HepG2 (cell line): ENCODE data around the gene PLPP3. TPM values are rescaled to one million over a fixed set of nuclear protein-coding genes. Genes with fewer than 3 reads are reported as not detected.

Source experiments
- ATAC-seq: fragments of 200-7000 bp; cut with Tn5 transposase; 3 replicates; pipeline ENCODE4 v1.9.1; 2020; ENCODE audit warnings: mild to moderate bottlenecking, moderate library complexity
- BruUV-seq: library from RNA; stranded (reverse); fragments of 400-500 nt; replicated peaks from 2 replicates; lab custom pipeline; 2021; lab: Mats Ljungman, UMichigan
- CTCF ChIA-PET: fragments of 300-600 bp; formaldehyde crosslinking; extraction: SDS; loops from one replicate; lab custom pipeline; 2021; ENCODE audit warnings: low total read pairs, inconsistent platforms, low intra/inter-chr PET ratio; lab: Yijun Ruan, JAX
- POLR2A ChIA-PET: fragments of 350-600 bp; sonication (Branson Sonifier 250); formaldehyde crosslinking; loops from one replicate; lab custom pipeline; 2020; ENCODE audit warnings: antibody characterized with exemption, inconsistent platforms; lab: Yijun Ruan, JAX
- DNase-seq: peaks from one replicate; pipeline ENCODE4 v3.0.0-alpha.2; 2015; ENCODE audit warnings: low spot score
- FAIRE-seq: peaks from 3 replicates; lab custom pipeline; 2011; peaks lifted over from hg19 to GRCh38; lab: Jason Lieb, UNC
- H2AFZ ChIP-seq: one replicate; pipeline ENCODE4 v1.6.1; 2011; ENCODE audit warnings: low read length, inconsistent platforms
- H3K27ac ChIP-seq: fragments of 300-600 bp; 3 replicates; pipeline ENCODE4 v1.8.0; 2011; ENCODE audit warnings: mixed run types, mild to moderate bottlenecking, mixed read lengths, low read length, inconsistent platforms; ENCODE audit not compliant: insufficient read depth; ENCODE audit errors: extremely low read length
- H3K27me3 ChIP-seq, 2 experiments: fragments of 200-600 bp in 1 of 2; 2 replicates in 1 of 2; 3 replicates in 1 of 2; pipeline versions ENCODE4 v1.6.0 to v1.8.0; 2011; ENCODE audit warnings: low read length in 2 of 2, mild to moderate bottlenecking in 2 of 2, moderate library complexity in 2 of 2, inconsistent platforms in 1 of 2; ENCODE audit not compliant: insufficient read depth in 2 of 2, control insufficient read depth in 1 of 2
- H3K36me3 ChIP-seq, 2 experiments: fragments of 200-600 bp in 1 of 2; replicated peaks in 1 of 2; 2 replicates in 1 of 2; 3 replicates in 1 of 2; pipeline versions ENCODE4 v1.5.1 to v1.8.0; 2011; ENCODE audit warnings: low read length in 2 of 2, inconsistent platforms in 1 of 2; ENCODE audit not compliant: insufficient read depth in 2 of 2, control insufficient read depth in 1 of 2
- H3K4me1 ChIP-seq: 2 replicates; pipeline ENCODE4 v1.5.1; 2012; ENCODE audit warnings: low read length, inconsistent platforms; ENCODE audit not compliant: insufficient read depth
- H3K4me2 ChIP-seq: 2 replicates; pipeline ENCODE4 v1.6.0; 2011; ENCODE audit warnings: low read depth, low read length, inconsistent platforms
- H3K4me3 ChIP-seq, 3 experiments: fragments of 200-600 bp in 1 of 3; sonication (generic), shearing (Covaris generic) in 1 of 3; replicated peaks in 1 of 3; 2 replicates each; pipeline ENCODE4 v1.5.1; 2011 to 2016; ENCODE audit warnings: low read length in 3 of 3, inconsistent platforms in 2 of 3, low read depth in 2 of 3, mild to moderate bottlenecking in 2 of 3, control low read depth in 1 of 3, mixed read lengths in 1 of 3; ENCODE audit not compliant: insufficient read depth in 1 of 3
- H3K79me2 ChIP-seq: one replicate; pipeline ENCODE4 v1.6.1; 2011; ENCODE audit warnings: low read length, inconsistent platforms; ENCODE audit not compliant: insufficient read depth
- H3K9ac ChIP-seq: 2 replicates; pipeline ENCODE4 v1.6.0; 2011; ENCODE audit warnings: mild to moderate bottlenecking, low read depth, low read length, inconsistent platforms; ENCODE audit not compliant: insufficient read depth
- H3K9me3 ChIP-seq: 2 replicates; pipeline ENCODE4 v1.5.1; 2012; ENCODE audit warnings: mild to moderate bottlenecking, low read length
- H4K20me1 ChIP-seq: 2 replicates; pipeline ENCODE4 v1.6.0; 2011; ENCODE audit warnings: inconsistent platforms, mild to moderate bottlenecking, low read length, moderate library complexity; ENCODE audit not compliant: insufficient read depth
- CREBL2 ChIP-seq: sonication (generic); formaldehyde crosslinking; IDR thresholded peaks from 2 replicates; pipeline ENCODE4 v1.8.1; 2023; ENCODE audit warnings: missing genetic modification reagents, mild to moderate bottlenecking, borderline replicate concordance
- RCOR2 ChIP-seq: IDR thresholded peaks from 2 replicates; pipeline ENCODE4 v1.6.1; 2016; ENCODE audit warnings: missing biosample characterization, missing genetic modification reagents
- SALL2 ChIP-seq: sonication (generic); formaldehyde crosslinking; IDR thresholded peaks from 2 replicates; pipeline ENCODE4 v1.8.1; 2023; ENCODE audit warnings: mild to moderate bottlenecking, missing genetic modification reagents, inconsistent platforms
- TFDP1 ChIP-seq: IDR thresholded peaks from 2 replicates; pipeline ENCODE4 v1.6.1; 2016; ENCODE audit warnings: missing compliant biosample characterization, missing genetic modification reagents, borderline replicate concordance
- THAP9 ChIP-seq: sonication (generic); formaldehyde crosslinking; IDR thresholded peaks from 2 replicates; pipeline ENCODE4; 2020; ENCODE audit warnings: missing genetic modification reagents, mild to moderate bottlenecking, borderline replicate concordance
- ZFP62 ChIP-seq: sonication (generic); formaldehyde crosslinking; IDR thresholded peaks from 2 replicates; pipeline ENCODE4 v1.4.0; 2020; ENCODE audit warnings: missing genetic modification reagents
- ZMYM3 ChIP-seq: sonication (generic); formaldehyde crosslinking; IDR thresholded peaks from 2 replicates; pipeline ENCODE4 v1.5.1; 2020; ENCODE audit warnings: mild to moderate bottlenecking, missing genetic modification reagents
- ZNF3 ChIP-seq: IDR thresholded peaks from 2 replicates; pipeline ENCODE4 v1.7.0; 2017; ENCODE audit warnings: inconsistent platforms
- ZNF33A ChIP-seq: sonication (generic); formaldehyde crosslinking; IDR thresholded peaks from 2 replicates; pipeline ENCODE4 v1.5.1; 2020; ENCODE audit warnings: missing genetic modification reagents, mild to moderate bottlenecking, moderate library complexity, borderline replicate concordance
- ZNF460 ChIP-seq: sonication (generic); formaldehyde crosslinking; IDR thresholded peaks from 2 replicates; pipeline ENCODE4 v1.5.1; 2020; ENCODE audit warnings: missing genetic modification reagents, mild to moderate bottlenecking, borderline replicate concordance
- WGBS: methylation state at CpG from one replicate; pipeline ENCODE4 v1.1.6; 2017; ENCODE audit warnings: low lambda C conversion rate; 5-methylcytosine and 5-hydroxymethylcytosine counted together
- in situ Hi-C: cut with HindIII; loops from 2 replicates; pipeline ENCODE4 v1.10.0; 2017; ENCODE audit warnings: low pct_unique_long_range_greater_than_20kb; ENCODE audit not compliant: extremely low pct_ligation_motif_present
- intact Hi-C: fragments of 100-400 bp; cut with micrococcal nuclease; formaldehyde crosslinking; loops from one replicate; pipeline ENCODE4 v1.10.0; 2022; ENCODE audit not compliant: unreplicated experiment
- polyA plus RNA-seq, 8 experiments: library from polyadenylated mRNA; depleted of rRNA in 3 of 8; stranded (reverse) in 7 of 8; unstranded in 1 of 8; fragments of >200 nt; fragmentation: Illumina TruSeq in 4 of 8; extraction: Trizol in 4 of 8; gene quantifications; 2 replicates each; pipeline versions ENCODE4 v1.2.1 to v1.2.3, GENCODE V29; 2011 to 2016; ENCODE audit warnings: low read depth in 4 of 8, missing spikeins in 1 of 8, mixed read lengths in 1 of 8; ENCODE audit not compliant: insufficient read depth in 1 of 8
- total RNA-seq, 5 experiments: library from RNA; depleted of rRNA; stranded (reverse); fragments of >200 nt; fragmentation: Illumina TruSeq; extraction: Trizol; gene quantifications; 2 replicates each; pipeline ENCODE4 v1.2.3, GENCODE V29; 2016; ENCODE audit warnings: low read depth in 1 of 5

PLPP3 gene
- total and polyA plus RNA-seq, 2 of the 13 experiments (the other 11 are each of a cell fraction or from before 2014, with no cell fraction given) = 49.7 to 65.8 TPM

GRCh38 chr1:56481140-56481694, 98.1 kb downstream of the PLPP3 start:
- Histone ChIP-seq H3K4me3 (no peak overlapping the region), H3K9ac (no peak overlapping the region), H3K79me2 (no peaks in the 10 kb centered on the region), H3K36me3 (no peaks in the 10 kb centered on the region), H2AFZ (no peak overlapping the region), H3K27me3 (no peaks in the 10 kb centered on the region), H3K4me1 (peaks cover 69% of the 10 kb centered on the region), H3K9me3 (no peaks in the 10 kb centered on the region), H3K27ac (no peak overlapping the region), H3K4me2 (no peak overlapping the region), H4K20me1 (no peaks in the 10 kb centered on the region)
- CTCF ChIA-PET = no interaction called here
- in situ Hi-C loops (no loop called here), intact Hi-C loops (no loop called here)
- POLR2A ChIA-PET = interaction anchor here (1.1 to 2.1 kb wide), 3 partner anchors 13 to 44 kb away, joined by 3 to 4 read pairs (median 3); no protein-coding TSS in a partner anchor
- TF ChIP-seq ZMYM3 (CRISPR knock-in tag) = peak; percentile 55; the same call in 1 of the 2 replicates
- TF ChIP-seq ZNF460 (CRISPR knock-in tag) = no peak
- TF ChIP-seq ZNF3 = peak; percentile 91
- 0 out of 2 replicates have a peak, but pooled peaks have one; percentile 30 for TF ChIP-seq RCOR2 (CRISPR knock-in tag)
- FAIRE-seq (no peak), ATAC-seq (no peak), DNase-seq (no peak)
- no TSS peak for BruUV-seq

GRCh38 chr1:56478734-56479133, 100.6 kb downstream of the PLPP3 start:
- peak overlapping the region in 1 of 3 experiments; percentile 77; a peak in 1 of 6 replicates for H3K4me3 ChIP-seq
- no TSS peak for BruUV-seq
- H2AFZ ChIP-seq = no peak overlapping the region
- no peaks in the 10 kb centered on the region for H3K79me2 ChIP-seq
- no peaks in the 10 kb centered on the region for H3K36me3 ChIP-seq
- DNase-seq (no peak), ATAC-seq (no peak), FAIRE-seq (no peak)
- WGBS = 96% methylated on average over 7 of the region's 7 CpGs
- no peaks in the 10 kb centered on the region for H4K20me1 ChIP-seq
- CTCF ChIA-PET = no interaction called here
- no peak overlapping the region for H3K27ac ChIP-seq
- POLR2A ChIA-PET = interaction anchor here (1.4 to 1.9 kb wide), 5 partner anchors 16 to 288 kb away, joined by 4 to 11 read pairs (median 5); partner anchors contain the start of gene PLPP3
- H3K9ac ChIP-seq = no peak overlapping the region; the same call in 1 of the 2 replicates
- H3K27me3 ChIP-seq = no peaks in the 10 kb centered on the region
- H3K4me1 ChIP-seq = peaks cover 82% of the 10 kb centered on the region
- H3K4me2 ChIP-seq = no peak overlapping the region
- no peaks in the 10 kb centered on the region for H3K9me3 ChIP-seq
- intact Hi-C loops = no loop called here
- in situ Hi-C loops = no loop called here
- no peak for TF ChIP-seq THAP9
- no peak for TF ChIP-seq ZNF33A
- TF ChIP-seq TFDP1 (CRISPR knock-in tag) = 0 out of 2 replicates have a peak, but pooled peaks have one; percentile 34
- TF ChIP-seq SALL2 (CRISPR knock-in tag) = no peak
- TF ChIP-seq ZFP62 (CRISPR knock-in tag) = no peak
- no peak for TF ChIP-seq CREBL2 (CRISPR knock-in tag)
